ENCODE results near the gene SCUBE3. TPM values are rescaled to one million over a fixed set of nuclear protein-coding genes. Genes with fewer than 3 reads are reported as not detected.

SCUBE3 gene
- polyA plus RNA-seq, 1 donor from 2014 or later = 7.3 TPM

DNA sequence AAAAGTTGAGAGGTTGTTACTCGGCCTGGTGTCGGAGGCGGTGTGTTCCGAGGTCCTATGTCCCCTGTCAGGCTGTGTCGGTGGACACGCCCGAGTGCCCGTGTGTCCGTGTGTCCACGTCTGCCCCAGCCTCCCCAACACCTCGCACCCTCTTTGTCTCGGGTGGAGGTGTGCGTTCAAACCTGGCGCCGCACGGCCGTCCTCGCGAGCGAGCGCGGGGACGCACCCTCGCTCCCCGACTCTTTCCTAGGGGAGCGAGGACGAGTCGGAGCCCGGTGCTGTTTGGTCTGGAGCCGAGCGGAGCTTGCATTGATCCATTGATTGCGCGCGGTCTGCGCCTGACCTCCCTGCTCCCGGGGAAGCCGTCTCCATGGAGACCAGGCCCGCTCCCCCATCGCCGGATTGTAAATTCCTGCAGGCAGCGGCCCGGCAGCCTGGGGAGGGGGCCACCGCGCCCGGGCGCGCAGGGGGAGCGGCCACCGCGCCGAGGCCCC, 411 bp upstream of the SCUBE3 start:
- H3K4me2 ChIP-seq (ENCODE audit: low read length) = peak overlapping the region; percentile 83

DNA sequence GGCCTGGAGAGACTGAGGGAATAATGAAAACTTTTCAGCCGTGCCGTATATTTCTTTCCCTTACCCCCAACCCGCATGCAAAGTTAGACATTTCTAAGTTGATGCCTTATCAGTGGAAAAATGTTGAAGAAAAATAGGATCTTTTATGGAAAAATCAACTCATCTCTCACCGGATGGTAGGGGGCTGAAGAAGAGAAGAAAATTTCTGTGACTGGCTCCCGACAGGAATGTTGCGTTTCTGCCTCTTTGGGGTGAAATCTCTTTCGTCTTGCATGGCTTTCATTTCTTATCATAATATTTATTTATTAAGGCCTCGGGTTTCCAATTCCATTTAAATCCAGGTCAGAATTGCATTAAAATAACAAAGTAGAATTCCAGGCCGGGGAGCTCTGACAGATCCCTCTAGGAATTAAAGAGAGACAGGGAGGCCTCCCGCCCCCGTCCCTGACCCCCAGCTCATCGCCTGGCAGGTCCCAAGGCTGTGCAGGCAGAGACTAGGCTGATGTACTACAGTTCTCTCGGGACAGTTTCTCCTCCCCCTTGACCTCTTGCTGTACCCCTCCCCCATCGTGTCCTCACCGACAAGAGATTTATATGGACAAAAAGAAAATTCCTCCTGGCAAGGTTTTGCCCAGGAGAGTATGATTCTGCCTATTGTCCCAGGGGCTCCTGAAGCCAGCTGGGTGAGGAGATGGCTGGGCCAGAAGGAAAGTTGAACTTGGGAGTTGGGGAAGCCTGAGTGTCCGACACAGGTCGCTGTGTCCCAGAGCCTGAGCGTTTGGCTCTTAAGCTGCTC, 1.3 kb downstream of the SCUBE3 start:
- no peaks in the 10 kb centered on the region for H3F3A ChIP-seq (ENCODE audit: insufficient read depth, low read length, poor library complexity, severe bottlenecking)
- H3K27ac ChIP-seq (ENCODE audit: low read length) = peak overlapping the region; percentile 92
- peak overlapping the region; percentile 97 for H3K4me3 ChIP-seq (ENCODE audit: low read length)
- H3K9me3 ChIP-seq (ENCODE audit: low read length) = no peaks in the 10 kb centered on the region
- H3K9me2 ChIP-seq (ENCODE audit: insufficient read depth, low read length) = no peaks in the 10 kb centered on the region
- no peaks in the 10 kb centered on the region for H3K27me3 ChIP-seq (ENCODE audit: insufficient read depth, low read depth, low read length)
- TF ChIP-seq TAF1 (IDR thresholded peaks at IDR 0.05; ENCODE audit: low read depth) (no peak), EZH2 (IDR thresholded peaks at IDR 0.05; ENCODE audit: borderline replicate concordance, insufficient read depth, low read length, poor library complexity, severe bottlenecking) (no peak), RAD21 (conservative IDR thresholded peaks at IDR 0.05) (no peak), POLR2AphosphoS5 (IDR thresholded peaks at IDR 0.05) (no peak)
- TF ChIP-seq, protein P1, sequence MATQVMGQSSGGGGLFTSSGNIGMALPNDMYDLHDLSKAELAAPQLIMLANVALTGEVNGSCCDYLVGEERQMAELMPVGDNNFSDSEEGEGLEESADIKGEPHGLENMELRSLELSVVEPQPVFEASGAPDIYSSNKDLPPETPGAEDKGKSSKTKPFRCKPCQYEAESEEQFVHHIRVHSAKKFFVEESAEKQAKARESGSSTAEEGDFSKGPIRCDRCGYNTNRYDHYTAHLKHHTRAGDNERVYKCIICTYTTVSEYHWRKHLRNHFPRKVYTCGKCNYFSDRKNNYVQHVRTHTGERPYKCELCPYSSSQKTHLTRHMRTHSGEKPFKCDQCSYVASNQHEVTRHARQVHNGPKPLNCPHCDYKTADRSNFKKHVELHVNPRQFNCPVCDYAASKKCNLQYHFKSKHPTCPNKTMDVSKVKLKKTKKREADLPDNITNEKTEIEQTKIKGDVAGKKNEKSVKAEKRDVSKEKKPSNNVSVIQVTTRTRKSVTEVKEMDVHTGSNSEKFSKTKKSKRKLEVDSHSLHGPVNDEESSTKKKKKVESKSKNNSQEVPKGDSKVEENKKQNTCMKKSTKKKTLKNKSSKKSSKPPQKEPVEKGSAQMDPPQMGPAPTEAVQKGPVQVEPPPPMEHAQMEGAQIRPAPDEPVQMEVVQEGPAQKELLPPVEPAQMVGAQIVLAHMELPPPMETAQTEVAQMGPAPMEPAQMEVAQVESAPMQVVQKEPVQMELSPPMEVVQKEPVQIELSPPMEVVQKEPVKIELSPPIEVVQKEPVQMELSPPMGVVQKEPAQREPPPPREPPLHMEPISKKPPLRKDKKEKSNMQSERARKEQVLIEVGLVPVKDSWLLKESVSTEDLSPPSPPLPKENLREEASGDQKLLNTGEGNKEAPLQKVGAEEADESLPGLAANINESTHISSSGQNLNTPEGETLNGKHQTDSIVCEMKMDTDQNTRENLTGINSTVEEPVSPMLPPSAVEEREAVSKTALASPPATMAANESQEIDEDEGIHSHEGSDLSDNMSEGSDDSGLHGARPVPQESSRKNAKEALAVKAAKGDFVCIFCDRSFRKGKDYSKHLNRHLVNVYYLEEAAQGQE (IDR thresholded peaks at IDR 0.05; ENCODE audit: borderline replicate concordance) = no peak
- H3K9ac ChIP-seq (ENCODE audit: low read length) = peak overlapping the region; percentile 88
- no peaks in the 10 kb centered on the region for H4K20me1 ChIP-seq (ENCODE audit: insufficient read depth)
- no peak overlapping the region for H2AFZ ChIP-seq (ENCODE audit: low read depth, low read length)
- H3K4me2 ChIP-seq (ENCODE audit: low read length) = peak overlapping the region; percentile 92
- H3K36me3 ChIP-seq (ENCODE audit: insufficient read depth, low read length) = no peaks in the 10 kb centered on the region
- peaks cover 45% of the 10 kb centered on the region for H3K79me2 ChIP-seq (replicated peaks; ENCODE audit: insufficient read depth, low read length)

More for the DNA sequence above, 411 bp upstream of the SCUBE3 start:
- H3K79me2 ChIP-seq (replicated peaks; ENCODE audit: insufficient read depth, low read length) = peaks cover 39% of the 10 kb centered on the region
- peak overlapping the region; percentile 97 for H3K4me3 ChIP-seq (ENCODE audit: low read length)
- H3K9me2 ChIP-seq (ENCODE audit: insufficient read depth, low read length) = no peaks in the 10 kb centered on the region
- H3K9me3 ChIP-seq (ENCODE audit: low read length) = no peaks in the 10 kb centered on the region
- H3K27ac ChIP-seq (ENCODE audit: low read length) = peak overlapping the region; percentile 92
- peak overlapping the region; percentile 84 for H2AFZ ChIP-seq (ENCODE audit: low read depth, low read length)
- peak overlapping the region; percentile 88 for H3K9ac ChIP-seq (ENCODE audit: low read length)
- H3F3A ChIP-seq (ENCODE audit: insufficient read depth, low read length, poor library complexity, severe bottlenecking) = no peaks in the 10 kb centered on the region
- H3K36me3 ChIP-seq (ENCODE audit: insufficient read depth, low read length) = no peaks in the 10 kb centered on the region
- TF ChIP-seq EP300 (conservative IDR thresholded peaks at IDR 0.05; ENCODE audit: poor library complexity, severe bottlenecking) (peak; percentile 22), MXI1 (conservative IDR thresholded peaks at IDR 0.05; ENCODE audit: poor library complexity, severe bottlenecking) (peak; percentile 80), TAF1 (IDR thresholded peaks at IDR 0.05; ENCODE audit: low read depth) (peak; percentile 74), SMC3 (conservative IDR thresholded peaks at IDR 0.05; ENCODE audit: poor library complexity) (no peak)
- TF ChIP-seq, protein P1 (IDR thresholded peaks at IDR 0.05; ENCODE audit: borderline replicate concordance) = no peak
- H3K27me3 ChIP-seq (ENCODE audit: insufficient read depth, low read depth, low read length) = no peaks in the 10 kb centered on the region
- H4K20me1 ChIP-seq (ENCODE audit: insufficient read depth) = no peaks in the 10 kb centered on the region
